MM.1S (cell line): ENCODE data around the gene PLCB4.

Source experiments
- CTCF ChIP-seq: fragments of 300-600 bp; sonication (generic); IDR thresholded peaks from 2 replicates; pipeline ENCODE4 v1.5.1; 2016; ENCODE audit warnings: antibody characterized with exemption, low read length, mixed read lengths
- EZH2 ChIP-seq: fragments of 300-600 bp; sonication (generic); optimal IDR thresholded peaks from 2 replicates; pipeline ENCODE3; 2017; ENCODE audit warnings: low read depth, mild to moderate bottlenecking, antibody characterized with exemption, low read length, mixed read lengths
- EZH2phosphoT487 ChIP-seq: fragments of 300-600 bp; sonication (generic); IDR thresholded peaks from 2 replicates; pipeline ENCODE4 v1.6.1; 2018; ENCODE audit warnings: antibody characterized with exemption, low read length

GRCh38 chr20:9021216-9021615 lies 47.7 kb upstream of the PLCB4 start:
- TF ChIP-seq EZH2 (no peak), CTCF (no peak), EZH2phosphoT487 (no peak)
